H9 (cell line): Measurements from ENCODE around the gene TFCP2. TPM values are rescaled to one million over a fixed set of nuclear protein-coding genes. Genes with fewer than 3 reads are reported as not detected.
A peak's percentile ranks its signal among the peaks of the same experiment; 100 is the strongest.

Experiments
- DNase-seq: peaks from one replicate; pipeline ENCODE4 v3.0.0-alpha.2; 2017
- H2AFZ ChIP-seq: one replicate; pipeline ENCODE4 v1.6.1; 2013; ENCODE audit warnings: mild to moderate bottlenecking, low read length, control low read depth, moderate library complexity
- H2AK5ac ChIP-seq: 2 replicates; pipeline ENCODE4 v1.6.1; 2013; ENCODE audit warnings: low read length, control low read depth, mixed read lengths; ENCODE audit not compliant: insufficient read length
- H2BK120ac ChIP-seq: one replicate; pipeline ENCODE4 v1.6.1; 2013; ENCODE audit warnings: low read depth, mild to moderate bottlenecking, low read length, control low read depth, inconsistent platforms; ENCODE audit not compliant: poor library complexity, severe bottlenecking
- H2BK12ac ChIP-seq: 2 replicates; pipeline ENCODE4 v1.6.1; 2013; ENCODE audit warnings: low read length, control low read depth, mixed read lengths, low read depth; ENCODE audit not compliant: insufficient read length
- H2BK15ac ChIP-seq: 2 replicates; pipeline ENCODE4 v1.6.1; 2013; ENCODE audit warnings: low read depth, low read length, control low read depth
- H2BK20ac ChIP-seq: one replicate; pipeline ENCODE4 v1.6.1; 2013; ENCODE audit warnings: low read depth, mild to moderate bottlenecking, low read length, control low read depth, inconsistent platforms; ENCODE audit not compliant: poor library complexity, severe bottlenecking
- H2BK5ac ChIP-seq: 2 replicates; pipeline ENCODE4 v1.6.1; 2013; ENCODE audit warnings: low read length, control low read depth, mixed read lengths; ENCODE audit not compliant: insufficient read length
- H3K14ac ChIP-seq: 2 replicates; pipeline ENCODE4 v1.6.1; 2013; ENCODE audit warnings: low read length, control low read depth; ENCODE audit not compliant: insufficient read depth
- H3K18ac ChIP-seq: 2 replicates; pipeline ENCODE4 v1.6.1; 2013; ENCODE audit warnings: low read depth, mild to moderate bottlenecking, mixed read lengths, low read length, control low read depth; ENCODE audit not compliant: insufficient read length
- H3K23ac ChIP-seq: 2 replicates; pipeline ENCODE4 v1.6.1; 2013; ENCODE audit warnings: low read length, control low read depth, mixed read lengths, low read depth; ENCODE audit not compliant: insufficient read length
- H3K23me2 ChIP-seq: 2 replicates; pipeline ENCODE4 v1.6.1; 2013; ENCODE audit warnings: low read depth, mild to moderate bottlenecking, mixed read lengths, low read length, control low read depth; ENCODE audit not compliant: insufficient read length, poor library complexity, severe bottlenecking
- H3K27ac ChIP-seq: 2 replicates; pipeline ENCODE4 v1.5.1; 2013; ENCODE audit warnings: low read length, control low read depth, mixed read lengths, low read depth; ENCODE audit not compliant: insufficient read length
- H3K27me3 ChIP-seq: 2 replicates; pipeline ENCODE4 v1.6.1; 2013; ENCODE audit warnings: low read length, control low read depth, inconsistent platforms; ENCODE audit not compliant: insufficient read depth
- H3K4ac ChIP-seq: 2 replicates; pipeline ENCODE4 v1.6.1; 2013; ENCODE audit warnings: low read depth, mild to moderate bottlenecking, control low read depth, inconsistent platforms, low read length, moderate library complexity
- H3K4me1 ChIP-seq: 2 replicates; pipeline ENCODE4 v1.6.1; 2013; ENCODE audit warnings: low read length, control low read depth, inconsistent platforms; ENCODE audit not compliant: insufficient read depth
- H3K4me2 ChIP-seq: 2 replicates; pipeline ENCODE4 v1.6.1; 2013; ENCODE audit warnings: low read length, control low read depth, mixed read lengths; ENCODE audit not compliant: insufficient read length, insufficient read depth
- H3K56ac ChIP-seq: 2 replicates; pipeline ENCODE4 v1.6.1; 2013; ENCODE audit warnings: low read depth, mild to moderate bottlenecking, mixed read lengths, low read length, control low read depth; ENCODE audit not compliant: insufficient read length
- H3K79me1 ChIP-seq: 2 replicates; pipeline ENCODE4 v1.6.1; 2013; ENCODE audit warnings: low read depth, mild to moderate bottlenecking, moderate library complexity, low read length, control low read depth, inconsistent platforms; ENCODE audit not compliant: insufficient read depth, poor library complexity, severe bottlenecking
- H3K79me2 ChIP-seq: 2 replicates; pipeline ENCODE4 v1.6.1; 2013; ENCODE audit warnings: low read length, control low read depth, inconsistent platforms; ENCODE audit not compliant: insufficient read depth
- H3K9ac ChIP-seq: 2 replicates; pipeline ENCODE4 v1.6.1; 2013; ENCODE audit warnings: low read length, control low read depth, mixed read lengths; ENCODE audit not compliant: insufficient read length; ENCODE audit errors: extremely low read depth
- H3K9me3 ChIP-seq: one replicate; pipeline ENCODE4 v1.6.1; 2013; ENCODE audit warnings: low read depth, low read length, inconsistent platforms; ENCODE audit not compliant: control insufficient read depth
- H3T11ph ChIP-seq: one replicate; pipeline ENCODE4 v1.6.1; 2013; ENCODE audit warnings: mild to moderate bottlenecking, low read length, control low read depth, inconsistent platforms
- H4K20me1 ChIP-seq: one replicate; pipeline ENCODE4 v1.6.1; 2013; ENCODE audit not compliant: control insufficient read depth, insufficient read length, insufficient read depth
- H4K5ac ChIP-seq: 2 replicates; pipeline ENCODE4 v1.6.1; 2013; ENCODE audit warnings: low read depth, mild to moderate bottlenecking, mixed read lengths, low read length, control low read depth; ENCODE audit not compliant: insufficient read length
- H4K8ac ChIP-seq: replicated peaks from 2 replicates; pipeline ENCODE4 v1.6.1; 2013; ENCODE audit warnings: low read length, control low read depth, mixed read lengths, low read depth; ENCODE audit not compliant: insufficient read length
- H4K91ac ChIP-seq: 2 replicates; pipeline ENCODE4 v1.6.1; 2013; ENCODE audit warnings: low read depth, mild to moderate bottlenecking, moderate library complexity, mixed read lengths, low read length, control low read depth; ENCODE audit not compliant: insufficient read length
- H3K27ac Mint-ChIP-seq, 3 experiments: 2 replicates in 2 of 3; 3 replicates in 1 of 3; pipeline ENCODE4 v1.8.0; 2020 to 2021; ENCODE audit warnings: mixed read lengths in 3 of 3, mild to moderate bottlenecking in 1 of 3, moderate library complexity in 1 of 3
- H3K27me3 Mint-ChIP-seq: 2 replicates; pipeline ENCODE4 v1.8.0; 2021; ENCODE audit warnings: low read depth, mild to moderate bottlenecking, moderate library complexity, mixed read lengths
- H3K36me3 Mint-ChIP-seq, 3 experiments: 2 replicates in 2 of 3; 3 replicates in 1 of 3; pipeline ENCODE4 v1.8.0; 2020 to 2021; ENCODE audit warnings: low read depth in 3 of 3, mixed read lengths in 3 of 3; ENCODE audit not compliant: insufficient read depth in 1 of 3
- H3K4me1 Mint-ChIP-seq, 2 experiments: 2 replicates each; pipeline ENCODE4 v1.8.0; 2020; ENCODE audit warnings: mixed read lengths in 2 of 2
- H3K4me3 Mint-ChIP-seq, 2 experiments: 2 replicates in 1 of 2; 3 replicates in 1 of 2; pipeline ENCODE4 v1.8.0; 2020 to 2021; ENCODE audit warnings: mild to moderate bottlenecking in 2 of 2, mixed read lengths in 2 of 2, moderate library complexity in 1 of 2
- H3K9me3 Mint-ChIP-seq, 2 experiments: 2 replicates in 1 of 2; 3 replicates in 1 of 2; pipeline ENCODE4 v1.8.0; 2020; ENCODE audit warnings: mild to moderate bottlenecking in 2 of 2, mixed read lengths in 2 of 2, moderate library complexity in 1 of 2
- WGBS: extraction: QIAGEN DNeasy Blood & Tissue Kit; methylation state at CpG from one replicate; pipeline ENCODE4 v1.1.7; 2013; ENCODE audit warnings: missing lambda C conversion rate, low lambda C conversion rate, mixed read lengths; ENCODE audit not compliant: insufficient read length; ENCODE audit errors: extremely low coverage; 5-methylcytosine and 5-hydroxymethylcytosine counted together
- total RNA-seq: library from RNA; stranded (reverse); gene quantifications from 2 replicates; pipeline ENCODE4 v1.2.1, GENCODE V29; 2021
- TF ChIP-seq, protein P1 (sequence below): fragments of 200-600 bp; sonication (generic); conservative IDR thresholded peaks from 3 replicates; pipeline ENCODE4 v1.8.0; 2021; ENCODE audit warnings: antibody characterized with exemption, mild to moderate bottlenecking

TFCP2 gene
- total RNA-seq, 1 experiment from 2014 or later, result 27.1 TPM

DNA sequence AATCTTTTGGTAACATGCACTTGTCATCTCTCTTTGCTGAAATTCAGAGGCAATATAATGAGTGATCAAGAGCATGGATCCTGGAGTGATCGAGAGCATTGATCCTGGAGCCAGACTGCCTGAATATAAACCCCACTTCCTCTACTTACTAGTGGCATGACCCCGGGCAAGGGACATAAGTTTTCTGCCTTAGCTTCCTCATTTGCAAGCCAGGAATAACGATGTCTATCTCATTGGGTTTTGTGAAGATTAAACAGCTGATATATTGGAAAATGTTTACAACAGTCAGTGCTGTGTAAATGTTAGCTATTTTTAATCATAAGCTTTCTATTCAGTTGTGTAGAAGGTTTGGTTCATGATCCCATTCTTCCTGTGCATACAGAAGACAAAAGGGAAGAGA lies 87.2 kb downstream of the TFCP2 start:
- Histone ChIP-seq H3K4me2 (no peak overlapping the region), H4K20me1 (no peaks in the 10 kb centered on the region), H3K27me3 (no peaks in the 10 kb centered on the region), H4K5ac (no peak overlapping the region), H2BK15ac (no peak overlapping the region), H3K23ac (no peak overlapping the region), H2AFZ (no peak overlapping the region), H4K8ac (no peak overlapping the region), H3K18ac (no peak overlapping the region), H2BK20ac (no peak overlapping the region), H2BK5ac (no peak overlapping the region), H3K79me2 (peaks cover 6% of the 10 kb centered on the region; the same call in 1 of the 2 replicates), H3K14ac (no peak overlapping the region), H3K79me1 (peaks cover 7% of the 10 kb centered on the region), H2BK120ac (no peak overlapping the region), H3K4me1 (peaks cover 2% of the 10 kb centered on the region; the same call in 1 of the 2 replicates), H2BK12ac (no peak overlapping the region), H3K4ac (no peak overlapping the region), H4K91ac (no peak overlapping the region), H3K9ac (no peak overlapping the region), H2AK5ac (no peak overlapping the region), H3K27ac (no peak overlapping the region), H3K23me2 (peaks cover 8% of the 10 kb centered on the region), H3K9me3 (no peaks in the 10 kb centered on the region), H3K56ac (no peak overlapping the region), H3T11ph (no peak overlapping the region)
- Mint-ChIP-seq H3K36me3 (peaks cover 0 to 6% (median 0%) of the 10 kb centered on the region in 3 experiments; a peak in 4 of 7 replicates), H3K4me3 (no peak overlapping the region), H3K9me3 (no peaks in the 10 kb centered on the region; a peak in 1 of 5 replicates), H3K4me1 (peaks cover 20 to 24% of the 10 kb centered on the region in 2 experiments), H3K27ac (peak overlapping the region in 1 of 3 experiments; percentile 23; a peak in 1 of 7 replicates), H3K27me3 (no peaks in the 10 kb centered on the region)
- WGBS, result no CpG with 5 or more reads among the region's 3 CpGs
- TF ChIP-seq, protein P1, sequence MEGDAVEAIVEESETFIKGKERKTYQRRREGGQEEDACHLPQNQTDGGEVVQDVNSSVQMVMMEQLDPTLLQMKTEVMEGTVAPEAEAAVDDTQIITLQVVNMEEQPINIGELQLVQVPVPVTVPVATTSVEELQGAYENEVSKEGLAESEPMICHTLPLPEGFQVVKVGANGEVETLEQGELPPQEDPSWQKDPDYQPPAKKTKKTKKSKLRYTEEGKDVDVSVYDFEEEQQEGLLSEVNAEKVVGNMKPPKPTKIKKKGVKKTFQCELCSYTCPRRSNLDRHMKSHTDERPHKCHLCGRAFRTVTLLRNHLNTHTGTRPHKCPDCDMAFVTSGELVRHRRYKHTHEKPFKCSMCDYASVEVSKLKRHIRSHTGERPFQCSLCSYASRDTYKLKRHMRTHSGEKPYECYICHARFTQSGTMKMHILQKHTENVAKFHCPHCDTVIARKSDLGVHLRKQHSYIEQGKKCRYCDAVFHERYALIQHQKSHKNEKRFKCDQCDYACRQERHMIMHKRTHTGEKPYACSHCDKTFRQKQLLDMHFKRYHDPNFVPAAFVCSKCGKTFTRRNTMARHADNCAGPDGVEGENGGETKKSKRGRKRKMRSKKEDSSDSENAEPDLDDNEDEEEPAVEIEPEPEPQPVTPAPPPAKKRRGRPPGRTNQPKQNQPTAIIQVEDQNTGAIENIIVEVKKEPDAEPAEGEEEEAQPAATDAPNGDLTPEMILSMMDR, result no peak
- no peak for DNase-seq
